Measurements from ENCODE around the gene ATP4B. TPM values are rescaled to one million over a fixed set of nuclear protein-coding genes. Genes with fewer than 3 reads are reported as not detected.

ATP4B gene
- total RNA-seq, 1 donor from 2014 or later, result not detected

Other genes with a start within 250 kb of the ATP4B start
- gene ADPRHL1, start 204.7 kb downstream of the ATP4B start, total RNA-seq, result 6.3 to 8.8 TPM (median 8.4 TPM) in 3 replicates
- 17.0 to 24.9 TPM (median 19.5 TPM) in 3 replicates for gene DCUN1D2, start 167.5 kb downstream of the ATP4B start, total RNA-seq
- gene TFDP1, start 73.4 kb downstream of the ATP4B start, total RNA-seq, result 52.8 to 76.0 TPM (median 54.3 TPM) in 3 replicates
- 0.07 TPM in 1 of 3 replicates, not detected in the others for gene GRK1, start 9.0 kb upstream of the ATP4B start, total RNA-seq
- gene TMEM255B, start 101.0 kb upstream of the ATP4B start, total RNA-seq, result 2.6 to 7.1 TPM (median 5.2 TPM) in 3 replicates
- gene GAS6, start 205.9 kb upstream of the ATP4B start, total RNA-seq, result 83.7 to 113 TPM (median 111 TPM) in 3 replicates

Measured in chondrocyte (in vitro differentiated cells).